Stimulated activated CD8-positive, alpha-beta memory T cell treated with anti-CD3 and anti-CD28 coated beads, Interleukin-7, amount 100 ng/mL, for 48 hours (primary cell): ENCODE measurements around the gene HP.
"Not testable (repeated sequence)": the region's sequence is repeated elsewhere in the genome, so short reads cannot be mapped to it uniquely, and the experiment has no call there.

ENCODE experiments used
- DNase-seq, 2 donors: peaks; one replicate each; pipeline ENCODE4 v3.0.0-alpha.2; 2020; ENCODE audit warnings: low read depth in 1 of 2; ENCODE audit errors: extremely low read depth in 1 of 2

HP gene, protein sequence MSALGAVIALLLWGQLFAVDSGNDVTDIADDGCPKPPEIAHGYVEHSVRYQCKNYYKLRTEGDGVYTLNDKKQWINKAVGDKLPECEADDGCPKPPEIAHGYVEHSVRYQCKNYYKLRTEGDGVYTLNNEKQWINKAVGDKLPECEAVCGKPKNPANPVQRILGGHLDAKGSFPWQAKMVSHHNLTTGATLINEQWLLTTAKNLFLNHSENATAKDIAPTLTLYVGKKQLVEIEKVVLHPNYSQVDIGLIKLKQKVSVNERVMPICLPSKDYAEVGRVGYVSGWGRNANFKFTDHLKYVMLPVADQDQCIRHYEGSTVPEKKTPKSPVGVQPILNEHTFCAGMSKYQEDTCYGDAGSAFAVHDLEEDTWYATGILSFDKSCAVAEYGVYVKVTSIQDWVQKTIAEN

GRCh38 chr16:72054254-72054847, at the start of gene HP:
TSS of gene HP (plus strand) at chr16:72054505. CDS start at chr16:72054653, 148 bp downstream.
- DNase-seq: not testable (repeated sequence)

GRCh38 chr16:72008065-72008423, 46.3 kb upstream of the HP start:
- DNase-seq: not testable (repeated sequence)

GRCh38 chr16:72008424-72009216, 45.7 kb upstream of the HP start, which contains the start of gene DHODH:
TSS of gene DHODH (plus strand) at chr16:72008744. CDS start at chr16:72008765, 21 bp downstream.
- DNase-seq: peak; percentile 96 to 98

- DNase-seq: no peak
Measured at GRCh38 chr16:72009779-72010178, 44.5 kb upstream of the HP start.

DNA sequence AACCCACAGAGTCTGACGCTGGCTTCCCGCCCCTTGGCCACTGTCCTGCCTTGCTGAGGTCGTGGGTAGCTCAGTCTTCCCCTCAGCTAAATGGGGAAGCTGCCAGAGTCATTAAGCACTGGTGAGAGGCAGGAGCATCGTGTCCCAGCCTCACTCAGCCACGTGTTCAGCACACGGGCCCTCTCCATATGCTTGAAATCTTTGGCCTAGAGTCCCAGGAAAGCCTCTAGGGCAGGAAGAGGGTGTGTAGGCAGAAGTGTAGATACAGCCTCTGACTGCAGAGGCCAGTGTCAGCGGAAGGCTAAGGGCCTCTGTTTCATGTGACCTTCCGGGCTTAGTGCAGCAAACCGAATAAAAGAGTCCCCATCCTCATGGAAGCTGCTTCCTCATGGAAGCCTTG, 41.7 kb upstream of the HP start:
- no peak for DNase-seq

DNA sequence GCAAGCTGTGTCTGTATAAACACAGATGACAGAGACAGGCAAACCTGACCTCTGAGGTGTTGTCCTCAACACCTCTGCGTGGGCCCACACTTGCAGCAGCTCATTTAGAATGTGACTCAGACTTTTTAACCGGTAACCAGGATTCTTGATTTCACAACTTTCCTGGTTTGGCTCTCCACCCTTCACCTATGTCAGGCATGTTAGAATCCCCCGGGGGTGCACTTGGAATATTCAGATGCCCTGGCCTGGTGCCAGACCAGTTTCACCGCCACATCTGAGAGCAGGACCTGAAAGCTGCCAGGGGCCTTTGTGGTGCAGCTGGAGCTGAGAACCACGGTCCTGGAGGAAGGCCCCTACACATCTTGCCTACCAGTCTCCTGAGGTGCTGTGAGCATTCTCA, 40.9 kb upstream of the HP start:
- DNase-seq: peak in 1 of 2 donors; percentile 11

GRCh38 chr16:72013888-72014581, 40.3 kb upstream of the HP start:
- DNase-seq: no peak

DNA sequence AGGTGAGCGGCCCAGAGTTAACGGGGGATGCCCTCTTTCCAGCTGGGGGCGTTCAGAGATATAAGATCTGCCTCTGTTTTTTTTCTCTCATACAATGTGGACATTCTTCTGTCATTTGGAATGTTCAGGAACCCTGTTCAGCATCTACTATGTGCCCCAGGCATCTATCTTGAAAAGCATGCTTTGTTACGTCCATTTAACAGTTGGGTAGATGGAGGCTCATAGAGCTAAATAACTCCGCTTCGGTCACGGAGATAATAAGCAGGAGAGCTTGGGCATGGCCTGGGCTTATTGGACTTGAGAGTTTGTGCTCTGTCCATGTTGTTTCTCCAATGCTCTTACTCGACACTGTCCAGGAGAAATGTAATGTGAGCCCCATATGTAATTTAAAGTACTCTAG, 39.6 kb upstream of the HP start:
- DNase-seq: no peak

DNA sequence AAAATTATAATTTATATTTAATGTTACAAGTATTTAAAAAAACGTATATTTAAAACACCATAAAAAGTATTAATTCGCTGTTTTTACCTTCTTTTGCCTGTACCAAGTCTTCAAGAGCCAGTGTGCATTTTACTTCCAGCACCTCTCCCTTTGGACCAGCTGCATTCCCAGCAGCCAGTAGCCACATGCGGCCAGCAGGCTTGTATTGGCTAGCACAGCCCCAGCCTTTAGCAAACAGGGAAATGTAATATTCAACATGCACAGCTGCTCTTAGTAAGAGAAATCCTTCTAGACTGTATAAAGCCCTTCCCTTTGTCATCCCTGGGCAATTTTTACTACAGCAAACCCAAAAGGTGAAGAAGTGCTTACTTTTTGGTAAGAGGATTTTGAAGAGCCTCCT, 39.2 kb upstream of the HP start:
- no peak for DNase-seq

GRCh38 chr16:72018470-72018869, 35.8 kb upstream of the HP start:
- no peak for DNase-seq

GRCh38 chr16:72021043-72021442, 33.3 kb upstream of the HP start:
- no peak for DNase-seq

- DNase-seq: no peak
Measured at GRCh38 chr16:72022127-72022526, 32.2 kb upstream of the HP start.

DNA sequence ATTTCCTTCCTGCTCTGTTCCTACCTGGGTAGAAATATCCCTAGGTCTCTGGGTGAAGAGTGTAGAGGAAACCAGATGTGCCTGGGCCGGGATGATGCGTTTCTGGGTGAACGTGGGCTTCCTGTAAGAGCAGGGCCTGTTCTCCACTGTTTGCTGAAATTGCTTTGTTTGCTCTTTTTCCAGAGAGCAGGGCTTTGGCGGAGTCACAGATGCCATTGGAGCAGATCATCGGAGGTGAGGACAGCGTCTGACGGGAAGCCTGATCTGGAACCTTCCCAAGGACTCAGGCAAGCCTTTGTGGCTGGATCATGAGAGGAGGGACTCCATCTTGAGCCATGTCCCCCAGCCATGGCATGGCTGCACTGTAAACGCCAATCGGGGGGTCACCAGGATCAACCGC, 30.3 kb upstream of the HP start:
- no peak for DNase-seq

DNA sequence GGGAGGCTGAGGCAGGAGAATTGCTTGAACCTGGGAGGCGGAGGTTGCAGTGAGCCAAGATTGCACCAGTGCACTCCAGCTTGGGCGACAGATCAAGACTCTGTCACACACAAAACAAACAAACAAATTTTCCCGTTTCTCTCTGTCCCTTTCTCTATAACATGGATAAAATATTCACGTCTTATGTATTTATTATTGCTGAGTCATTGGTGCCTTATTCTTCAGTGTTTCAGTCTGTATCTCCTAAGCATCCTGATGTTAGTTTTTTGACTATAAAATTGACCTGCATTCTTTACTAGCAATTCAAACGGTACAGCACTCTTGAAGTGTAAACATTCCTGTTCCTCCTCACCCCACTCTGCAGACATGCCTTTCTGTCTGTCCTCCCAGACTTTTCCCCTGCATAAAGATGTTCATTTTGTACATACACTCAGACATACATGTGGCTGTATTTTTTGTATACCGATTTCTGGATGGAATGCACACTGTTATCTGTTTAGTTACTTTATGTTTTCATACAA, 29.4 kb upstream of the HP start:
- no peak for DNase-seq

DNA sequence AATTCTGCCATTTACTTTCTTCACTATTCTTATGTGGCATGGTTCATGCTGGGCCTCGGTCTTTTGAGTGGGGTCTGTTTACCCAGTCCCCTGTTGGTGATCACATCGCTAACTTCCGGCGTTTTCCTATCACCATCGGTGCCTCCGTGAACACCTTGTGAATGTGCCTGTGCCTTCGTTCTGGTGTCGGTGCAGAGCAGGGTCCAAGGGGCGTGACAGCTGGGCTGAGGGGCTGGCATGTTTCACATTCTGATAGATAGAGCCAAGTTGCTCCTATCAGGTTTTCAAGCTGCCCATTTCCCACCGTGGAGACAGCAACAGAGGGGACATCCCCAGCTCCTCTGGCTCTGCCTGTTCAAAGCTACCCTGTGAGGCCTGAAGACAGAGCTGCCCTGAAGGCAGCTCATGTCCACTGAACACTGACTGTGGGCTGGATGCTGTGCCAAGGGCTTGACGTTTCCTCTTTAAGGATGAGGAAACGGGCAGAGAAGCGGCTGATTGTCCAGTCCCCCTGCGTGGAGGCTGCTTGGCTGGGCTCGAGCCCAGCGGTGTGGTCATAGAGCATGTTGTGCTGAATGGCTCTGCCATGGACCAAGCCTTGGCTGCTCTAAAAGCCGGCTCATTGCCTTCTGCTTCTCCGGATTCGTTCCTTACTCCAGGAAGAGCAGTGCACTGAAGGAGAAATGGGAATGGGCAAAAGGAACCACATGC, 28.7 kb upstream of the HP start:
- no peak for DNase-seq

DNA sequence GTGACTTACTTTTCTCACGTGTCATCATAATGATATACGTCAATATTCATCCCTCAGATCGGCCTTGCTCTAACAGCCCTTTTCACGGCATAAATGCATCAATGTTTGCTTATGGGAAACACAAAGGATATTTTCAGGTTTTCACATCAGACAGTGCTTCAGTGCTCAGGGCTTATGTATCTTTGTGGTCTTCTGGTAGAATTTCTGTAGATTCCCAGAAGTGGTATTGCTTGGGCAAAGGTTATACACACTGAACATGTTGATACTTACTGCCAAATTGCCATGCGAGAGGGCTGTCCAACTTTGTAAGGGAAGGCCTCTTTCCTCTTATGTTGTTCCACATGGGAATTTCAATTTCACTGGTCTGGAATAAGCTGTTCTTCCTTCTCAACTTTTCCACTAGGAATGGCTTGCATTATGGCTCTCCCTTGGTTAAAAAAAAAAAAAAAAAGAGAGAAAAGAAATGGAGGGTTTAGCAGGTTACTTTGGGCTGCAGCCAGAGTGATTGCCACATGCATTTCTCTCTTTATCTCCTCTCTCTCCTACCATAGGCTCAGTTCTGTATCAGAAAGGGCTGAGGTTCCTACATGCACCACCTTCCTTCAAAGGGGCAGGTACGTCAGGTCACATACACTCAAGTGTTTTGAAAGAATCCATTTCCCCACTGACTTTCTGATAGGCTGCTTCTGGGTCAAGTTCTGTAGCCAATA, 26.5 kb upstream of the HP start:
- DNase-seq: no peak

- DNase-seq: no peak
Measured at GRCh38 chr16:72029567-72030271, 24.6 kb upstream of the HP start.

GRCh38 chr16:72033437-72033836, 20.9 kb upstream of the HP start:
- DNase-seq: no peak

GRCh38 chr16:72036098-72036497, 18.2 kb upstream of the HP start:
- DNase-seq: no peak
